Measurements from ENCODE around the gene ANKFN1.
A peak's percentile ranks its signal among the peaks of the same experiment; 100 is the strongest.

ANKFN1 gene

GRCh38 chr17:56213031-56213430 is 59.8 kb downstream of the ANKFN1 start:
- H3K36me3 ChIP-seq (ENCODE audit: low read depth), result no peaks in the 10 kb centered on the region
- TF ChIP-seq CTCF (IDR thresholded peaks at IDR 0.05; ENCODE audit: poor library complexity, severe bottlenecking), result no peak
- no peak overlapping the region for H3K27ac ChIP-seq (ENCODE audit: poor library complexity, severe bottlenecking)
- no peaks in the 10 kb centered on the region for H3K4me1 ChIP-seq (ENCODE audit: insufficient read depth, poor library complexity, severe bottlenecking)
- no peak overlapping the region for H3K4me3 ChIP-seq (ENCODE audit: severe bottlenecking)
- H3K27me3 ChIP-seq (ENCODE audit: insufficient read depth, poor library complexity, severe bottlenecking), result no peaks in the 10 kb centered on the region
- DNase-seq (ENCODE audit: low spot score) (no peak), ATAC-seq (ENCODE audit: low read depth) (no peak)
- H3K9me3 ChIP-seq (ENCODE audit: severe bottlenecking), result no peaks in the 10 kb centered on the region

GRCh38 chr17:56217921-56218320 is 64.6 kb downstream of the ANKFN1 start:
- Histone ChIP-seq H3K27me3 (ENCODE audit: insufficient read depth, poor library complexity, severe bottlenecking) (no peaks in the 10 kb centered on the region), H3K4me3 (ENCODE audit: severe bottlenecking) (no peak overlapping the region), H3K9me3 (ENCODE audit: severe bottlenecking) (no peaks in the 10 kb centered on the region), H3K27ac (ENCODE audit: poor library complexity, severe bottlenecking) (no peak overlapping the region), H3K4me1 (ENCODE audit: insufficient read depth, poor library complexity, severe bottlenecking) (no peaks in the 10 kb centered on the region), H3K36me3 (ENCODE audit: low read depth) (no peaks in the 10 kb centered on the region)
- ATAC-seq (ENCODE audit: low read depth) (peak; percentile 41; the same call in 1 of the 3 replicates), DNase-seq (ENCODE audit: low spot score) (no peak)
- TF ChIP-seq CTCF (IDR thresholded peaks at IDR 0.05; ENCODE audit: poor library complexity, severe bottlenecking), result no peak

DNA sequence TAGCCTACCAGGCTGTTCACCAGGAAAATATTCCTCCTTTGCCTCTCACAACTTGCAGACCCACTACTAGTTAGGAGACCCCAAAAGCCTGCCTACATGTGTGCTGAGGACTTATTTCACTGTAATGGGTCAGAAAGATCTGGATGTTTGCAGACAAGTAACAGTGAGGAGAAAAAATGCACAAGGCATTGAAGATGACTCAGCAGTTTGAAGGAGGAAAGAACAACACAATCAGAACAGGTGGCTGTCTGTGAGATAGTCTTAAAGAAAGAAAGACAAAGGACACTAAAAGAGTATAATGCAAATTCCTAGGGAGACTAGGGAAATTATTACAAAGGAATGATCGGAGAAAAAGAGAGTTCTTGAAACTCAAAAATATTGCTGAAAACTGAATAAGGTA is 69.0 kb downstream of the ANKFN1 start:
- no peaks in the 10 kb centered on the region for H3K9me3 ChIP-seq (ENCODE audit: severe bottlenecking)
- DNase-seq (ENCODE audit: low spot score), result no peak
- no peak overlapping the region for H3K4me3 ChIP-seq (ENCODE audit: severe bottlenecking)
- H3K27ac ChIP-seq (ENCODE audit: poor library complexity, severe bottlenecking), result no peak overlapping the region
- no peak for ATAC-seq (ENCODE audit: low read depth)
- TF ChIP-seq CTCF (IDR thresholded peaks at IDR 0.05; ENCODE audit: poor library complexity, severe bottlenecking), result no peak
- H3K36me3 ChIP-seq (ENCODE audit: low read depth), result no peaks in the 10 kb centered on the region
- no peaks in the 10 kb centered on the region for H3K27me3 ChIP-seq (ENCODE audit: insufficient read depth, poor library complexity, severe bottlenecking)
- no peaks in the 10 kb centered on the region for H3K4me1 ChIP-seq (ENCODE audit: insufficient read depth, poor library complexity, severe bottlenecking)

DNA sequence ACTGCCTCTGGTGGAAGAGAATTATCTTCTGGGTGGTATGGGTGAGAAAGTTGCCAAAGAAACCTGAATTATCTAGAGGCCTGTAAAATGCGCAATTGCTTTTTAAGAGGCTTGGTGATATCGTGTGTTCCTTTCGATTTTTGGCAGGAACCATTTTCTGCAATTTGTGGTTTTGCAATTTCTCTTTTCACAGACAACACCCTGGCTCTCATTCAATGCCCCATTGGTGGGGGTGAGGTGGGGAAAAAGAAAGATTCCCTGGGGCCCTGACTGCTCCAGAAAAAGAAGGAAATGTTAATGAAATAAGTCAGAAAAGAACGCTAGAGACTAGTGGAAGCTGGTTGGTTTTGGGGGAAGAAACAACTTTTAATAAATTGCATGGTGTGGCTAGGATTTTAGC is 77.4 kb downstream of the ANKFN1 start:
- Histone ChIP-seq H3K4me1 (ENCODE audit: insufficient read depth, poor library complexity, severe bottlenecking) (no peaks in the 10 kb centered on the region), H3K36me3 (ENCODE audit: low read depth) (no peaks in the 10 kb centered on the region), H3K9me3 (ENCODE audit: severe bottlenecking) (peaks cover 3% of the 10 kb centered on the region), H3K4me3 (ENCODE audit: severe bottlenecking) (no peak overlapping the region), H3K27ac (ENCODE audit: poor library complexity, severe bottlenecking) (no peak overlapping the region), H3K27me3 (ENCODE audit: insufficient read depth, poor library complexity, severe bottlenecking) (peaks cover 3% of the 10 kb centered on the region)
- no peak for TF ChIP-seq CTCF (IDR thresholded peaks at IDR 0.05; ENCODE audit: poor library complexity, severe bottlenecking)
- ATAC-seq (ENCODE audit: low read depth), result no peak
- no peak for DNase-seq (ENCODE audit: low spot score)

GRCh38 chr17:56231252-56231651 is 78.0 kb downstream of the ANKFN1 start:
- no peak for TF ChIP-seq CTCF (IDR thresholded peaks at IDR 0.05; ENCODE audit: poor library complexity, severe bottlenecking)
- ATAC-seq (ENCODE audit: low read depth), result no peak
- no peak overlapping the region for H3K4me3 ChIP-seq (ENCODE audit: severe bottlenecking)
- peaks cover 3% of the 10 kb centered on the region for H3K27me3 ChIP-seq (ENCODE audit: insufficient read depth, poor library complexity, severe bottlenecking)
- DNase-seq (ENCODE audit: low spot score), result no peak
- no peak overlapping the region for H3K27ac ChIP-seq (ENCODE audit: poor library complexity, severe bottlenecking)
- H3K36me3 ChIP-seq (ENCODE audit: low read depth), result no peaks in the 10 kb centered on the region
- peaks cover 3% of the 10 kb centered on the region for H3K9me3 ChIP-seq (ENCODE audit: severe bottlenecking)
- no peaks in the 10 kb centered on the region for H3K4me1 ChIP-seq (ENCODE audit: insufficient read depth, poor library complexity, severe bottlenecking)
